ENCODE measurements around the gene EXOSC2. TPM values are rescaled to one million over a fixed set of nuclear protein-coding genes. Genes with fewer than 3 reads are reported as not detected.

EXOSC2 gene
- total and polyA plus RNA-seq, 2 of the 8 experiments (the other 6 are each of a cell fraction or from before 2014, with no cell fraction given): 47.8 to 93.6 TPM

DNA sequence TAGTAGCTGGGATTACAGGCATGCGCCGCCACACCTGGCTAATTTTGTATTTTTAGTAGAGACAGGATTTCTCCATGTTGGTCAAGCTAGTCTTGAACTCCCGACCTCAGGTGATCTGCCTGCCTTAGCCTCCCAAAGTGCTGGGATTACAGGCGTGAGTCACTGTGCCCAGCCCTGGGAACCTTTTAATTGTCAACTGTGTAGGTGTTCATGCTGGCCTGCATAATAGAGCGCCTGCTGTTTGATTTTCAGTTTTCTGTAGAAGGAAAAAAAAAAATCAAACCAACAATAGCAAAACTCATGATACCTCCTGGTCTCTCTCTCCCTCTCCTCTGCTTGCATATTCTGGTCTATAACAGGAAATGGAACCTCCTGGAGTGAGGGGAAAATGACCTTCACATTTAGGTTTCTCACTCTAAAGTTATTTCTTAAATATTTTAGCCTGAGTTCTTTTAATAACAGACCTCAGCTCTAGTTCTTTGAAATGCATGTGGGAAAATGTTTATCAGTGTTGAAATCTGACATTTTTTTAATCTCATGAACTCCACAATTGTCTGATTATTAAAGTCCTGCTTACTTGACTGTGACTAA is 51.7 kb downstream of the EXOSC2 start (continued):
- TF ChIP-seq RNF2 (IDR thresholded peaks at IDR 0.05; ENCODE audit: borderline replicate concordance, low read depth, low read length, missing control alignments, poor library complexity, severe bottlenecking): no peak
- TF ChIP-seq HDAC6 (IDR thresholded peaks at IDR 0.05; ENCODE audit: low read depth, low read length): no peak

Measured in H1 (cell line).